ENCODE results near the gene SPP2.

SPP2 gene

DNA sequence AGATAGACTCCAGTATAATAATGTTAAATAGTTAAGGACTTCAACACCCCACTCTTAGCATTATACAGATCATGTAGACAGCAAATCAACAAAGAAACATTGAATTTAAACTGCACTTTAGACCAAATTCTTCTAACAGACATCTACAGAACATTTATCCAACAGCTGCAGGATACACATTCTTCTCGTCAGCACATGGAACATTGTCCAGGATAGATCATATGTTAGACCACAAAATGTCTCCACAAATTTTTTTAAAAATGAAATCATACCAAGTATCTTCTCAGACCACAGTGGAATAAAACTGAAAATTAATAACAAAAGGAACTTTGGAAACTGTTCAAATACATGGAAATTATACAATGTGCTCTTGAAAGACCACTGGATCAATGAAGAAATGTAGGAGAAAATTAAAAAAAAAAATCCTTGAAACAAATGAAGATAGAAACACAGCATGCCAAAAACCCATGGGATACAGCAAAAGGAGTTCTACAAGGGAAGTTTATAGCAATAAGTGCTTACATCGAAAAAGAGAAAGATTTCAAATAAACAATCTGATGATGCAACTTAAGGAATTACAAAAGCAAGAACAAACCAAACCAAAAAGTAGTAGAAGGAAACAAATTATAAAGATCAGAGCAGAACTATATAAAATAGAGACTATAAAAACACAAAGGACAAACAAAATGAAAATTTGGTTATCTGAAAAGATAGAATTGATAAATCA, 12.3 kb upstream of the SPP2 start:
- no peak for DNase-seq (ENCODE audit: low read depth in 2 of 2)

DNA sequence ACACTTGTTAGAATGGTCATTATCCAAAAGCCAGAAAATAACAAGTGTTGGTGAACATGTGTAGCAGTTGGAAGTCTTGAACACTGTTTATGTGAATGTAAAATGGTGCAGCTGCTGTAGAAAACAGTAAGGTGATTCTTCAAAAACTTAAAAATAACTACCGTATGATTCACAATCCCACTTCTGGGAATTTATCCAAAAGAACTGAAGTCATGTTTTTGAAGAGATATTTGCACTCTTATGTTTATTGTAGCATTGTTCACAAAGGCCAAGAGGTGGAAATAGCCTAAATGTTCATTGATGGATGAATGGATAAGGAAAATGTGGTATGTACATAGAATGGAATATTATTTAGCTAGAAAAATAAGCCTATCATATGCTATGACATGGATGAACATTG, 6.3 kb upstream of the SPP2 start:
- DNase-seq (ENCODE audit: low read depth in 2 of 2): no peak

GRCh38 chr2:234046521-234046920, 4.0 kb upstream of the SPP2 start:
- DNase-seq (ENCODE audit: low read depth in 2 of 2): no peak

GRCh38 chr2:234047361-234047760, 3.1 kb upstream of the SPP2 start:
- no peak for DNase-seq (ENCODE audit: low read depth in 2 of 2)

DNA sequence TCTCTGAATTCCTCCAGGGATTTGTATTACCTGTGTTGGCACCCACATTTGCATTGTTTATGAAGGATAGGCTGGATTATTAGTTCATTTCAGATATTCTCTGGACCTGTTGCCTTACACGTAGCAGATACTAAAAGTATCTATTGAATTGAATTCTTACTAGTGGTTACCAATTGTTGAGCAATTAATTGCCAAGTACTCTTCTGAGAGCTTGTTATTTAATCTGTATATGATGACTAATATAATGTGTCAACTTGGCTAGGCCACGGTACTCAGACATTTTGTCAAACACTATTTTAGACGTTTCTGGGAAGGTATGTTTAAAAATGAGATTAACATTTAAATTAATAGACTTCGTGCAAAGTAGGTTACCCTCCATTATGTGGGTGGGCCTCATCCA, 2.5 kb upstream of the SPP2 start:
- DNase-seq (ENCODE audit: low read depth in 2 of 2): no peak

GRCh38 chr2:234051374-234052070, 1.0 kb downstream of the SPP2 start:
- no peak for DNase-seq (ENCODE audit: low read depth in 2 of 2)

DNA sequence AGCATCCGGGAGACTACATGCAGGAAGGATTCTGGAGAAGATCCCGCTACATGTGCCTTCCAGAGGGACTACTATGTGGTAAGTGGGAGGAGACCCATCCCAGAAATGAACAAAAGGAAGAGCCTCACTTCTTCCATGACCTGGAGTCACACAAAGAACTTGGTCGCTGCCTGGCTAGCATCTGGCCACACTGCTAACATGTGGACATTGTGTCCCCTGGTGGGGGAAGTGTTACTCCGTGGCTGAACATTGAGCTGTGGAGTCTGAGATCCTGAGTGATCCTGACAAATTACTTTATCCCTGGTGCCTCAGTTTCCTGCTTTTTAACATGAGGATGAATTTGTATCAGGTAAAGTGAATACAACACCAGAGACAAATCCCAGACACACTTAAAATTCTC, 8.4 kb downstream of the SPP2 start:
- no peak for DNase-seq (ENCODE audit: low read depth in 2 of 2)

DNA sequence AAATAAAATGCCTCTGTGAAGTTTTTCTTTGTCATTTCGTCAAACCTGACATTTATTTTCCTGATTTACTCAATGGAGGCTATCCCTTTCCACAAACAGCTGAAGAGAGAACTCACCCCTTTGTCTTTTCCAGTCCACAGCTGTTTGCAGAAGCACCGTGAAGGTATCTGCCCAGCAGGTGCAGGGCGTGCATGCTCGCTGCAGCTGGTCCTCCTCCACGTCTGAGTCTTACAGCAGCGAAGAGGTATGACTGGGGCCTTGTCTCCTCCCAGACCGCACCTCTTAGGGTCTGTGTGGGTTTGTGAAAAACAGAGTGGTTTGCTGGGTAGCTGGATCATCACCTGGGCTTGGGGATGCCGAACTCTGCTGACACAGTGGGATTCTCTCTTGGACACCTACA, 9.7 kb downstream of the SPP2 start:
- DNase-seq (ENCODE audit: low read depth in 2 of 2): no peak

GRCh38 chr2:234061624-234062257, 11.2 kb downstream of the SPP2 start:
- DNase-seq (ENCODE audit: low read depth in 2 of 2): no peak

DNA sequence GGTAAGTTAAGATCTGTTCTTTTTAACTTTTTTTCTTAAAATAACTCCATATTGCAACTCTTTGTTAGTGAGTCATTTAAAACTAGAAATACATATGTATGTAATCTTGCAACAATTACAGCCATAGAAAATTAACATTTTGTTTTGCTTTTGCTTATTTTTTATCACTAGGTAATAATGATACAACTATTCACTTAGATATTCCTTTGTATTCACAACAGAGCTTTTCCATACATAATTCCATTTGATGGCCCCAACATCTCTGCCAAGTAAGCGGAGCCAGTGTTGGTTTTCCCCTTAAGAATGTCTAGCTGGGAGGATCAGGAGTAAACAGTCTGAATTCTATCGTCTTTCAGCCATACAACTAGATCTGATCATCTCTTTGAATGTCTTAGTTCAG, 16.1 kb downstream of the SPP2 start:
- no peak for DNase-seq (ENCODE audit: low read depth in 2 of 2)

DNA sequence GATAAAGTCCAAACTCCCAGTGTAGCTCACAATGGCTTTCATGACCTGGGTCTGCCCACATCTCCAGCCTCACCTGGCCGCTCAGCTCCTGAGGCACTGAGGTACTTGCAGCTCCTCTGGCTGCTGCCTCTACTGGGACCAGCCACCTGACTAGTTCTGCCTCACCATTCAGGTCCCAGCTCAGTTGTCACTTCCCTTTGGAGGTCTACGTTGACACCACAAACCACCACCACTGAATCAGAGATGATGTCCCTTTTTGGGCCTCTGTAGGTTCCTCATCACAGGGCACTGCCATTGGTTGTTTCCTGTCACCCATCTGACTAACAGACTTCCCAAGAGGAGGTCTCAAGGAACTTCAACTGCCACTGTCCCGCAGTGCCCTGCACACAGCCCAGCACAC, 21.2 kb downstream of the SPP2 start:
- no peak for DNase-seq (ENCODE audit: low read depth in 2 of 2)

GRCh38 chr2:234072454-234072853, 22.0 kb downstream of the SPP2 start:
- DNase-seq (ENCODE audit: low read depth in 2 of 2): no peak

GRCh38 chr2:234074751-234075517, 24.4 kb downstream of the SPP2 start:
- DNase-seq (ENCODE audit: low read depth in 2 of 2): no peak

GRCh38 chr2:234075518-234075915, 25.0 kb downstream of the SPP2 start:
- DNase-seq (ENCODE audit: low read depth in 2 of 2): no peak

DNA sequence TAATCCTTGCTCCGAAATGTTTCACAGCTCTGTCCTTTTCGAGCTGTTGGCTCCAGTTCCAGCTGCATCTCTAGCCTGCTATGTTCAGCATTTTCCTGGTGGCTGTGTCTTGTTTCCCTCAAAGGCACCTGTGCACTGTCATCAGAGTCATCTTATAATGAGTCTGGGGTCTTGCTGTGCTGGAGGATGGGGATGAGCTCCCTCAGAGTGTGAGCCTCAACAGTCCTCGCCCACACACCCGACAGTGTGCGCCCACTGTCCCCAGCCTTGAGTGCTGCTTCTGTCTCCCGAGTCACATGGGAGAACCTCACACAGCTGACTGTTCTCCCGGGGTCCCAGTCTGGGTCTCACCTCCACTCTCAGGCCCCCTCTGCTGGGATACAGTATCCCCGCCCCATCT, 25.4 kb downstream of the SPP2 start:
- DNase-seq (ENCODE audit: low read depth in 2 of 2): no peak

DNA sequence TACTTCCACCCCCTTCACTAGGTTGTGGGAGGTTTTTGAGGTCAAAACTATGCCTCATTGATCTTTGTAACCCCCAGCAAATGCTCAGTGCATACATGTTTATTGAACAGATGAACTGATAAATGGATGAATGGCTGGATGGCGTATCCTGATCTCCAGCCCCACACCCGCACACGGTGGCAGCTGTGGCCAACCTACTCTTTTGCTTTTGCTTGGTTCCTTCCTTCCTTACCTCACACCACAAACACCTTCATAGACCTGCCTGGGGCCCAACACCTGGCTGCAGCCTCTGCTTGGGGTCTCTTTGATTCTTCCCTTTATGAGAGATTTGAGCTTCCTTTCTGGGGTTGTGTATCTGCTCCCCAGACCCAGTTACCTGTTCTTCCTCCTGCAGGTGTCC, 25.9 kb downstream of the SPP2 start:
- no peak for DNase-seq (ENCODE audit: low read depth in 2 of 2)

DNA sequence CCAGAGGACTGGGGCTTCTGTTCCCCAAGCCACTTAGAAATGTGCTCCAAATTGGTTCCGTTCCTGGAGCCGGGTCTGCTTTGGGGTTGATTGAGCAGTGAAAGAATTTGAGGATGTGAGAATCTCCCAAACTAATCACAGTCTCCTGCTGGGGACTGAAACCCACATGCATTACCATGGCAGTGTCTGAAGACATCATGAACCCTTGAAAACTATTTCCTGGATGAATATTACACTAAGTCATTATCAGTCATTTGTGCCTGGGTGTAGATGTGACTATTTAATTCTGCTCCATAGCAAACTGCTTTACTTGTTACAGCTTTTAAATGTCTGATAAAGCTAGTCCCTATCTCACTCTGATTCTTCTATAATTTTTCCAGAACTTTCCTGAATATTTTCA, 27.6 kb downstream of the SPP2 start:
- no peak for DNase-seq (ENCODE audit: low read depth in 2 of 2)

DNA sequence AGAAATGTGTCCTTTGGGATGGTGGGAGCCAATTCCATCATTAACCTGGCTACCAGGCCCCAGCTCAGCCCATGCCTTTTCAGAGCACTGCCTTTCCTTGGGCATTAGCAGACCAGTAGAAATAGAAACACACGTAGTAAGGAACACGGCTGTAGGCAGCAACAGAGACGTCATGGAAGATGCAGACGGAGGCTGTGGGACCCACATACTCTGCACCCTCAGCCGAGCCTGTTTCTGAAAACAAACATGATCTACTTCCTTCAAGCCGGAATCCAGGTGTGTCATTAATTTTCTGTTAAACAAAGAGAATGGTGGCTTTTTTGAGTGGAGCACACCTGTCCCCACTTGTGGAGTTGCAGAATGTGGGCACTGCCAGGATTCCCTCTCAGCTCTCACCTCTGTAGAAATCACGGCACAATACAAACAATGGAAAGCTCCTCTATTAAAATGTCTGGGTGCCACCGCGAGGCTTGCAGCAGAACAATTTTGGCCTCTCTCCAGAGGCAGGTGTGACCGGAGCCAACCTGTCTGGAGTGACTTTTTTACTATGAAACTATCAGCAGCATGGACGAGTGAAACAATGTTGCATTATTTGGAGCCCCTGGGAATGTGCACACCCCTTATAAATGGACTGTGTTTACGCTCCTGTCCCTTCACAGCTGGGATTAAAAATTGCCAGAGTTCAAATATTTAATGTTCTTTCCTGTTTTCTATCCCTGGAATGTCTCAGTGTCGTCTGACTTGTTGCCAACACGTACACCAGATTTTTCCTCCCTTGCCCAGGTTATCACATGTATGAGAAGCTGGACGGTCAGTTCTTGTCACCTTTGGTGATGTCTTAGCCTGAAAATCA, 31.7 kb downstream of the SPP2 start:
- DNase-seq (ENCODE audit: low read depth in 2 of 2): no peak

GRCh38 chr2:234083572-234084348, 33.3 kb downstream of the SPP2 start:
- DNase-seq (ENCODE audit: low read depth in 2 of 2): no peak

DNA sequence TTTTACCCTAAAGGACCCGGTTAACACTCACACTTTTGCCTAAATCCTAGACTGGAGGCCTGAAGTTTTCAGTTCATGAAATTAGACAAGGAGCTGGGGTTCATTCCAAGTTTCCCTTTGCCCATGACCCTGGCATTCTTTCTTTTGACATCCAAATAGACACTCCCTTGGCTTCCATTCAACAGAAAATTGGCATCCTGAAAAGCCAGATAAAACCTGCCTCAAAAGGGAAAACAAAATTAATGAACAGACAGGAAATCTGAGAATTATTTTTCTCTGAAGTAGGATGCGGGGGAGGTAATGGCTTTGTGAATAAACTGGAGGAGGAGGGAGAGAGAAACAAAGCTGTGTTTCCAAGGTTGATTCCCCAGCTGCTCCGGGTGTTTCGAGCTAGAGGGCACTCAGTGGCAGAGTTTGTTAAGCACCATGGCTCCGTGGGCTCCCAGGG, 41.0 kb downstream of the SPP2 start:
- DNase-seq (ENCODE audit: low read depth in 2 of 2): no peak

GRCh38 chr2:234091883-234092282, 41.4 kb downstream of the SPP2 start:
- no peak for DNase-seq (ENCODE audit: low read depth in 2 of 2)

Measured in stimulated activated CD8-positive, alpha-beta memory T cell treated with anti-CD3 and anti-CD28 coated beads, Interleukin-15, amount 100 ng/mL, for 4 hours (primary cell).